ENCODE results near the gene CTNNBL1. TPM values are rescaled to one million over a fixed set of nuclear protein-coding genes. Genes with fewer than 3 reads are reported as not detected.

Gene CTNNBL1
- total RNA-seq, 4 donors from 2014 or later = 15.3 to 31.5 (median 27.2) TPM

DNA sequence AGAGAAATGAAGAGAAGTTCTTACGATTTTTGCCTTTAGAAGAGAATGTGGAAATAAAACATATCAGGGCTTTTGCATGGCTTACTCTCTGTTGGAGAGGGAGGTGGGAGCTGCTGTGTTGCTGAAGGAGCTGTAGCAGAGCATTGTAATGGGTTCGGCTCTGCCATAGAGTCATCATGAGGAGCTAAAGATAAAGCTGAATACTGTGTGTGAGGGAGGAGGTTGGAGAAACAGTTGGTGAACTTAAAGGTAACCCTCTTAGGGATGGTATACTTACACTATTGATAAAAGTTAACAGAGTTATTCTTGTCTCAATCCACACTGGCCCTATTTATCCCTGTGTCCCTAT lies 34.8 kb downstream of the CTNNBL1 start:
- peaks cover 0 to 38% (median 6%) of the 10 kb centered on the region in 3 donors for H3K4me1 ChIP-seq
- no peak for DNase-seq
- H3K27me3 ChIP-seq = no peaks in the 10 kb centered on the region
- peaks cover 0 to 12% (median 0%) of the 10 kb centered on the region in 3 donors for H3K36me3 ChIP-seq
- WGBS, 2 donors = 70 to 86% methylated on average over 2 of the region's 2 CpGs
- no peaks in the 10 kb centered on the region for H3K9me3 ChIP-seq
- no peak overlapping the region for H3K4me3 ChIP-seq
- H3K27ac ChIP-seq = peak overlapping the region in 1 of 4 donors; percentile 13
- intact Hi-C loops (cut with DNase I) = no loop called here
- no peak for TF ChIP-seq POLR2A (IDR thresholded peaks at IDR 0.05)
- TF ChIP-seq, protein P1, sequence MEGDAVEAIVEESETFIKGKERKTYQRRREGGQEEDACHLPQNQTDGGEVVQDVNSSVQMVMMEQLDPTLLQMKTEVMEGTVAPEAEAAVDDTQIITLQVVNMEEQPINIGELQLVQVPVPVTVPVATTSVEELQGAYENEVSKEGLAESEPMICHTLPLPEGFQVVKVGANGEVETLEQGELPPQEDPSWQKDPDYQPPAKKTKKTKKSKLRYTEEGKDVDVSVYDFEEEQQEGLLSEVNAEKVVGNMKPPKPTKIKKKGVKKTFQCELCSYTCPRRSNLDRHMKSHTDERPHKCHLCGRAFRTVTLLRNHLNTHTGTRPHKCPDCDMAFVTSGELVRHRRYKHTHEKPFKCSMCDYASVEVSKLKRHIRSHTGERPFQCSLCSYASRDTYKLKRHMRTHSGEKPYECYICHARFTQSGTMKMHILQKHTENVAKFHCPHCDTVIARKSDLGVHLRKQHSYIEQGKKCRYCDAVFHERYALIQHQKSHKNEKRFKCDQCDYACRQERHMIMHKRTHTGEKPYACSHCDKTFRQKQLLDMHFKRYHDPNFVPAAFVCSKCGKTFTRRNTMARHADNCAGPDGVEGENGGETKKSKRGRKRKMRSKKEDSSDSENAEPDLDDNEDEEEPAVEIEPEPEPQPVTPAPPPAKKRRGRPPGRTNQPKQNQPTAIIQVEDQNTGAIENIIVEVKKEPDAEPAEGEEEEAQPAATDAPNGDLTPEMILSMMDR (IDR thresholded peaks at IDR 0.05) = no peak

DNA sequence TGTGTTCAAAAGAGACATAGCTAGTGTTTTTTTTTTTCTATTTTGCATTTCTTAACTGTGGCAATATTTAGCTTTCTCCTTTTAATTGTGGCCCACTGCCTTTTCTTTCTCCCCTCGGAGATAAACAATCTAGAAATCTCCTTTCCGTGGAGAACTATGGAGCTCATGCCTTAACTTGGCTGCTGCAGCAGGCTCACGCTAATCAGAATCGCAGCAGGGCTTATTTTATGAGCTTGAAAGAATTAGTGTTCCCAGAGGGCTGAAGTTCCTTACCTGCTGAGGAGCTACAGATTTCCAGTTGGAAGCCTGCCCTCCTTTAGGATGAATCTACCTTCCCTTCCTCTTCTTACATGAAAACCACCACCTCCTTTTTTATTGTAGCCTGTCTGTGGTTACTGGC lies 35.6 kb downstream of the CTNNBL1 start:
- 52 to 61% methylated on average over 4 of the region's 4 CpGs for WGBS, 2 donors
- H3K27ac ChIP-seq = peak overlapping the region in 2 of 4 donors; percentile 13 to 22
- intact Hi-C loops (cut with DNase I) = no loop called here

DNA sequence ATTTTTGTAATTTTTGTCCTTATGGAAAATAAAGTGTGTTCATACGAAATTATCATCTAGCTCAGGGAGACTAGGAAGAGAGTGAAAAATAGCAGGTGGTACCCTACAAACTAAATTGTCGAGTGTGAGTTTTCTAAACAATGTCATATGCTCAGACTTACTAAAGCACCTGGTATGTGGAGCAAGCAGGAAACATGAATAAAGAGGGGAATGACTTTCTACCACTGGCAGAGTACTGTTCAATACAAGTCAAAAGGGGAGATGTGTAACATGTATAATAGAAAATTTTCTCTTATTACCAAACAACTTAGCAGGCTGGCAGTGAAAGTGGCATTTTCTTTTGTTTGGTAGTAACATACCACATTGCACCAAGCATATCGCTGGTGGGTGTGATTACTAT lies 36.1 kb downstream of the CTNNBL1 start:
- Histone ChIP-seq H3K4me3 (no peak overlapping the region), H3K9me3 (no peaks in the 10 kb centered on the region), H3K4me1 (peaks cover 0 to 44% (median 9%) of the 10 kb centered on the region in 3 donors), H3K27ac (peak overlapping the region in 2 of 4 donors; percentile 13 to 22), H3K36me3 (peaks cover 0 to 20% (median 0%) of the 10 kb centered on the region in 3 donors), H3K27me3 (no peaks in the 10 kb centered on the region)
- DNase-seq = no peak
- WGBS, 2 donors = 65 to 81% methylated on average over 3 of the region's 3 CpGs
- intact Hi-C loops (cut with DNase I) = no loop called here
- TF ChIP-seq, protein P1 (IDR thresholded peaks at IDR 0.05) = no peak
- TF ChIP-seq POLR2A (IDR thresholded peaks at IDR 0.05) = no peak

More for the DNA sequence above, 35.6 kb downstream of the CTNNBL1 start:
- Histone ChIP-seq H3K9me3 (no peaks in the 10 kb centered on the region), H3K36me3 (peaks cover 0 to 15% (median 0%) of the 10 kb centered on the region in 3 donors), H3K4me3 (no peak overlapping the region), H3K27me3 (no peaks in the 10 kb centered on the region), H3K4me1 (peaks cover 0 to 42% (median 9%) of the 10 kb centered on the region in 3 donors)
- TF ChIP-seq, protein P1 (IDR thresholded peaks at IDR 0.05) = no peak
- no peak for TF ChIP-seq POLR2A (IDR thresholded peaks at IDR 0.05)
- DNase-seq = no peak

DNA sequence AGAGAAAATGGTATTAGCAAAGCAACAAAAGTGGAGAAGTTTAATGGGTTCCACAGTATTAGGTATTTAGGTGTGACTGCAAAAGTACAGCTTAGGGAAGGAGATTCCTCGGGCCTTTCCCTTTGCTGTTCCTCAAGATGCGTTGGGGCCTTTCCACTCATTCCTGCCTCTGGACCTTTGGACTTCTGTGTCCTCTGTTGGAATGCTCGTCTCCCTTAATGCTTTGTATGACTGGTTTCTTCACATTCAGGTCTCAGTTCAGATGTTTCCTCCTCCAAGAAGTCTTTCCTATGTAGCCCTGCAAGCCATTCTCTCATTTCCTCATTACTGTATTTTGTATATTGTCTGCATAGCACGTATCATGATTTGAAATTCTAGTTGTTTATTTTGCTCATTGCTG lies 39.6 kb downstream of the CTNNBL1 start:
- H3K36me3 ChIP-seq = peaks cover 0 to 54% (median 14%) of the 10 kb centered on the region in 3 donors
- no peak for TF ChIP-seq POLR2A (IDR thresholded peaks at IDR 0.05)
- TF ChIP-seq, protein P1 (IDR thresholded peaks at IDR 0.05) = no peak
- 83% methylated on average over 4 of the region's 4 CpGs for WGBS, 2 donors

DNA sequence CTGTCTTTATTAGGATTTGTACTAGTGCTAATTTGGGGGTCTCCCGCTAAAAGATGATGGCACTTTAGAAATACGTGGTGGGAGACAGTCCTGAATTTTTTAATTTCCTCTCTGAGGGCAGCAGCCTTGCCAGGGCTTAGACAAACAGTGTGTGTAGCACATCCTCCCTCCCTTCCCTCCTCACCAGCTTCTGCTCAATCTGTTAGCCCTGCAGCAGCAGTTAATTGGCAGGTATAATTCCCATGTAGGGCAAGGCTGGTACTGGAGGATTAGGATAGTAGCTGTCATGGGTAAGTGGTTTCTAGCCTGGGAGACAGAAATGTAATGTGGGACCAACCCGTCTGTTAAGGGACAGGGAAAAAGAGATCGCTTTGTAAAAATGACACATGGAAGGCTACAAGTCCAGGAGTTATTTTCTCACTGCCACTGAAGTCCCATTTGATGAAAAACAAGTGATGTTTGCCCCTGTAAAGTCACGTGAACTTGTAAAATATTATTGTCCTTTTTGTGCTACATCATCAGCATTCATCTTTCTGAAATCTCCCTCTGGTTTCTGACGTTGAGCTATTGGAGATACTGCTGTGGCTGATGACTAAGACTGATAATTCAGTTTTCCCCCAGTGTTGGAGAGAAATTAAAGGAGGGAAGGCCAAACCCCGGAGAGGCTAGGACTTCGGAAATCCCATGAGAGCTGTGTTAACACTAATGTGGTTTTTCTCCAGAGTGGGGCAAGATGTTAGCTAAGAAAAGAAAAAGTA lies 40.6 kb downstream of the CTNNBL1 start:
- intact Hi-C loops (cut with DNase I) = no loop called here
- WGBS, 2 donors = 62 to 77% methylated on average over 8 of the region's 8 CpGs

More for the DNA sequence above, 39.6 kb downstream of the CTNNBL1 start:
- H3K4me1 ChIP-seq = peaks cover 0 to 26% (median 3%) of the 10 kb centered on the region in 3 donors
- DNase-seq = no peak
- H3K4me3 ChIP-seq = no peak overlapping the region
- no peak overlapping the region for H3K27ac ChIP-seq
- no peaks in the 10 kb centered on the region for H3K9me3 ChIP-seq
- no peaks in the 10 kb centered on the region for H3K27me3 ChIP-seq
- intact Hi-C loops (cut with DNase I) = no loop called here

More for the DNA sequence above, 40.6 kb downstream of the CTNNBL1 start:
- DNase-seq = no peak
- no peaks in the 10 kb centered on the region for H3K9me3 ChIP-seq
- no peak overlapping the region for H3K4me3 ChIP-seq
- TF ChIP-seq, protein P1 (IDR thresholded peaks at IDR 0.05) = no peak
- TF ChIP-seq POLR2A (IDR thresholded peaks at IDR 0.05) = no peak
- H3K36me3 ChIP-seq = peaks cover 0 to 64% (median 14%) of the 10 kb centered on the region in 3 donors
- H3K27me3 ChIP-seq = no peaks in the 10 kb centered on the region
- H3K27ac ChIP-seq = peak overlapping the region in 2 of 4 donors; percentile 30 to 50
- H3K4me1 ChIP-seq = peaks cover 0 to 16% (median 3%) of the 10 kb centered on the region in 3 donors
